ENCODE data around the gene RILP.

RILP gene

DNA sequence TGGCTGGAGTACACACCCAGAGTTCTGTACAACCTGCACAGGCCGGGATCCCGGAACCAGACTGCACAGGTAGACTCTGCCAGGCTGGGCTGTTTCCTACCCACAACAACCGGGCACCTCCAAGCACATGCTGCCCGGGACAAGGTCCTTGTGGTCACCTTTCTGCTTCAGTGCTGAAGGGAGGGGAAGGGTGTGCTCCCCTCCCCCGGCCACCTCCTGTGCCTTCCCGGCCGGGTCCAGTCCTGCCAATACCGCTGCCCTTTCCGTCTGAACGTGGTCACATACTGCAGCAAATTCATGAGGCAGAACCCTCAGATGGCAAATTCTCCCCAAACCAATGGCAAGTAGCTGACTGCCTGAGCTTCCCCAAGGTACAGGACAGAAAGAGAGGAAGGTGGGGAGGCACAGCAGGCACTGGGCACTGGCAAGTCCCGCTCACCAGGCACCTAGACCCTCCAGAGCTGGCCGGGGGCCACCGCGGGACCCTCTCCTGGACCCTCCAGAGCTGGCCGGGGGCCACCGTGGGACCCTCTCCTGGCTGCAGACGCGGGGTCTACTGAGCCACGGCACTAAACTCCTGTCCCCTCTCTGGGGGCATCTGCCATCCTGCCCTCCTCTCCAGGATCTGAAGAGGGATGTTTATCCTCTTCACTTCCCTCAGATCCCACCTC lies 43.9 kb downstream of the RILP start:
- no peak overlapping the region for H3K27ac ChIP-seq
- DNase-seq (ENCODE audit: low read depth, low spot score) = no peak

DNA sequence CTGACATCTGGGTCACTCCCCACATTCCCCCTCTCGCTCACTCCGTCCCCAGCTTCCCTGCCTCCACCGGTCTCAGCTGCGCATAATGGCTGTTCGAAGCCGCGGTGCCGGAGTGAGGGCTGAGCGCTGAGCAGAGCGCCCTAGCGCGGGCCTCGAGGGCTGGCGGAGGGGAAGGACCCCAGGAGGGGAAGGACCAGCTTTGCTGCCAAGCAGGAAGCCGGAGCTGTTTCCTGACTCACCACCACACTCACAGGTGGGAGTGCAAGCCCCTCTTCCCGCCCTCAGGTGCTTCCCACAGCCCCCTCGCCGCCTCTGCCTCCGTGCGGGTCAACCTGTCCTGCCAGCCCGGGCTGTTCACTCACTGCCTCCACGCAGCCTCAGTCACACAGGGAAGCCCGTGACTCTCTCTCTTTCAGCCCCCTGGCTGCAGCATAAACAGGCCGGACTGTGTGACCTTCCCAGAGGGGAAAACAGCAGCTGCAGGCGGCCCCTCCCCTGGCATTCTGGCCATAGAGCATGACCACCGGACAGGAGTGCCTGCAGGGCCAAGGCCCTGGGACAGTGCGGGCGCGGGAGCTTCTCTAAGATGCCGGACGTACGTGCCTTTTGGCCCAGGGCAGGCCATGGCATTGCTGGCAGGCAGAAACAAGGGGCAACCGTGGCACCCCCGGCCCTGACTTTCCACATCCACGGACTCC lies 44.7 kb downstream of the RILP start:
- no peak for DNase-seq (ENCODE audit: low read depth, low spot score)
- no peak overlapping the region for H3K27ac ChIP-seq

DNA sequence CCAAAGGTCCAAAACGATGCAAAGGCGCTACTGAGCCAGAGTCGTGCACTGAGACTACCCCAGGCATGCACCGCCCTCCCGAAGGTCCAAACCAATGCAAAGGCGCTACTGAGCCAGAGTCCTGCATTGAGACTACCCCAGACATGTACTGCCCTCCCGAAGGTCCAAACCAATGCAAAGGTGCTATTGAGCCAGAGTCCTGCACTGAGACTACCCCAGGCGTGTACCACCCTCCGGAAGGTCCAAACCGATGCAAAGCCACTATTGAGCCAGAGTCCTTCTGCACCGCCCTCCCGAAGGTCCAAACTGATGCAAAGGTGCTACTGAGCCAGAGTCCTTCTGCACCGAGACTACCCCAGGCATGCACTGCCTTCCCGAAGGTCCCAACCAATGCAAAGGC lies 48.1 kb downstream of the RILP start:
- no peak overlapping the region for H3K27ac ChIP-seq
- DNase-seq (ENCODE audit: low read depth, low spot score) = no peak

GRCh38 chr17:1598399-1599095 lies 51.1 kb downstream of the RILP start:
- H3K27ac ChIP-seq = no peak overlapping the region
- DNase-seq (ENCODE audit: low read depth, low spot score) = no peak

- no peak for DNase-seq (ENCODE audit: low read depth, low spot score)
- no peak overlapping the region for H3K27ac ChIP-seq
Observed at GRCh38 chr17:1597861-1598342, 51.8 kb downstream of the RILP start.

All from epithelial cell of prostate (primary cell).